Lower lobe of right lung (tissue), 2 donors: ENCODE data around the gene EEPD1. TPM values are rescaled to one million over a fixed set of nuclear protein-coding genes. Genes with fewer than 3 reads are reported as not detected.
"Not testable (repeated sequence)": the region's sequence is repeated elsewhere in the genome, so short reads cannot be mapped to it uniquely, and the experiment has no call there.

Source experiments
- ATAC-seq, 2 donors: fragments of 200-7000 bp; cut with Tn5 transposase; one replicate each; pipeline ENCODE4 v1.9.1; 2020 to 2022; ENCODE audit warnings: mild to moderate bottlenecking in 2 of 2, moderate library complexity in 2 of 2
- DNase-seq: peaks from one replicate; pipeline ENCODE4 v3.0.0-alpha.2; 2020
- H3K27ac ChIP-seq: fragments of 200-600 bp; one replicate; pipeline ENCODE4 v1.8.0; 2022
- H3K27me3 ChIP-seq: fragments of 200-600 bp; one replicate; pipeline ENCODE4 v1.8.0; 2022; ENCODE audit warnings: low read depth
- H3K36me3 ChIP-seq: fragments of 200-600 bp; one replicate; pipeline ENCODE4 v1.8.0; 2022; ENCODE audit warnings: mild to moderate bottlenecking
- H3K4me1 ChIP-seq: fragments of 200-600 bp; one replicate; pipeline ENCODE4 v1.8.0; 2022
- H3K4me3 ChIP-seq: fragments of 200-600 bp; one replicate; pipeline ENCODE4 v1.8.0; 2022; ENCODE audit warnings: mild to moderate bottlenecking
- H3K9me3 ChIP-seq: fragments of 200-600 bp; one replicate; pipeline ENCODE4 v1.8.0; 2022
- intact Hi-C: fragments of 100-400 bp; cut with DNase I; formaldehyde crosslinking; loops from one replicate; pipeline ENCODE4 v1.11.0; 2022
- total RNA-seq: library from RNA; stranded (reverse); fragmentation: NEBNext Ultra II Directional; extraction: Animal tissue kit (Norgen Biotek cat#: 25700); gene quantifications from one replicate; pipeline ENCODE4 v1.2.1, GENCODE V29; 2021
- TF ChIP-seq, protein P1 (sequence below): fragments of 200-600 bp; IDR thresholded peaks from one replicate; pipeline ENCODE4 v1.8.0; 2022; ENCODE audit warnings: antibody characterized with exemption, mild to moderate bottlenecking
- donor health status: DM: no; HTN: yes; CAD: no; lungs with severe emphysema.

Gene EEPD1
- total RNA-seq, 1 donor from 2014 or later, result 7.9 TPM

DNA sequence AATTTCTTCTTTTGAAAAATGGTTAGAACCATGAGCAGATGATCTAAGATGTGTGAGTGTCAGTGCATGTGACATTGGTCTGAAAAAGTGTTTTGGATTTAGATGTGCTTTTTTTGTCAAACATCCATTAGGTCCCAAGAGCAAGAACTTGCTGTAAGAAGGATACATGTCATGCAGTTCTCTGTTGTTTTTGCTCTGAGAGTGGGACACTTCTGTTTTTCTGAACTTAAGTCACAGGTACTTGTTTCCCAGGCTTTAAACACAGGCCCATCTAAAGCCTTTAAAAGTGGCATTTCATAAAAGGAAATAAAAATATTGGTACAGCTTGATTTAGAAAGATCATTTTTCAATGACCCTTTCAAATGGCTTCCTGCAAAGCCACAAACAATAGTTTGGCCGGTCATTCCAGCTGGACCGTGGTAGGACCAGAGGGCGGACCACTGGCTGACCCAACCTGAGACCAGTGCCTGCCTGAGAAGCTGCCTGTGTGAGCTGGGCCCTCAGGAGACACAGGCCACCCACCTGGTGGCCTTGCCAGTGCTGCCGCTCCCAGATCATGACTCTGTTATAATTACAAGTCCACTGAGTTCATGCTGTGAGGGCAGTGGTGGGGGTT is 92.7 kb downstream of the EEPD1 start:
- DNase-seq (no peak), ATAC-seq (no peak)
- Histone ChIP-seq H3K36me3 (no peaks in the 10 kb centered on the region), H3K4me1 (no peaks in the 10 kb centered on the region), H3K27ac (peak overlapping the region; percentile 8), H3K4me3 (no peak overlapping the region), H3K9me3 (no peaks in the 10 kb centered on the region), H3K27me3 (no peaks in the 10 kb centered on the region)
- intact Hi-C loops, result no loop called here
- TF ChIP-seq, protein P1, sequence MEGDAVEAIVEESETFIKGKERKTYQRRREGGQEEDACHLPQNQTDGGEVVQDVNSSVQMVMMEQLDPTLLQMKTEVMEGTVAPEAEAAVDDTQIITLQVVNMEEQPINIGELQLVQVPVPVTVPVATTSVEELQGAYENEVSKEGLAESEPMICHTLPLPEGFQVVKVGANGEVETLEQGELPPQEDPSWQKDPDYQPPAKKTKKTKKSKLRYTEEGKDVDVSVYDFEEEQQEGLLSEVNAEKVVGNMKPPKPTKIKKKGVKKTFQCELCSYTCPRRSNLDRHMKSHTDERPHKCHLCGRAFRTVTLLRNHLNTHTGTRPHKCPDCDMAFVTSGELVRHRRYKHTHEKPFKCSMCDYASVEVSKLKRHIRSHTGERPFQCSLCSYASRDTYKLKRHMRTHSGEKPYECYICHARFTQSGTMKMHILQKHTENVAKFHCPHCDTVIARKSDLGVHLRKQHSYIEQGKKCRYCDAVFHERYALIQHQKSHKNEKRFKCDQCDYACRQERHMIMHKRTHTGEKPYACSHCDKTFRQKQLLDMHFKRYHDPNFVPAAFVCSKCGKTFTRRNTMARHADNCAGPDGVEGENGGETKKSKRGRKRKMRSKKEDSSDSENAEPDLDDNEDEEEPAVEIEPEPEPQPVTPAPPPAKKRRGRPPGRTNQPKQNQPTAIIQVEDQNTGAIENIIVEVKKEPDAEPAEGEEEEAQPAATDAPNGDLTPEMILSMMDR, result no peak

DNA sequence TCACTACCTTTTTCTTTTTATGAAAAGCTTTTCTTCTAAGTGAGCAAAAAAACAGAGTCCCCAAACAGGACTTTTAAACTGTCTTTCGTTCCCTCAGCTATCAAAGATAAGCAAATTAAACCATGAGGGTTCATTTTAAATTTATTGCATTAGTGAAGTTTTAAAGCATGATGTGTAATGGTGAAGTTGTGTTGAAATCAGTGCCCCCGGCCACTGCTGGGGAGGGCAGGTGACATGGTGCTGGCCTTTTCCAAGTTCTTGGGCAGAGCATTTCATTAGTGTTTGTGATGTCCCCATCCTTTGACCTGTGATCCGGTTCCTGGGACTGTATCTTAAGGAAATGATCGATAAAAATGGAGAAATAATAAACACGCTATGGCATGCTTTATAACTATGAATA is 96.0 kb downstream of the EEPD1 start:
- Histone ChIP-seq H3K27me3 (no peaks in the 10 kb centered on the region), H3K36me3 (no peaks in the 10 kb centered on the region), H3K27ac (no peak overlapping the region), H3K9me3 (peaks cover 6% of the 10 kb centered on the region), H3K4me3 (no peak overlapping the region), H3K4me1 (no peaks in the 10 kb centered on the region)
- no peak for DNase-seq
- no peak for ATAC-seq
- TF ChIP-seq, protein P1, result no peak
- intact Hi-C loops, result no loop called here

DNA sequence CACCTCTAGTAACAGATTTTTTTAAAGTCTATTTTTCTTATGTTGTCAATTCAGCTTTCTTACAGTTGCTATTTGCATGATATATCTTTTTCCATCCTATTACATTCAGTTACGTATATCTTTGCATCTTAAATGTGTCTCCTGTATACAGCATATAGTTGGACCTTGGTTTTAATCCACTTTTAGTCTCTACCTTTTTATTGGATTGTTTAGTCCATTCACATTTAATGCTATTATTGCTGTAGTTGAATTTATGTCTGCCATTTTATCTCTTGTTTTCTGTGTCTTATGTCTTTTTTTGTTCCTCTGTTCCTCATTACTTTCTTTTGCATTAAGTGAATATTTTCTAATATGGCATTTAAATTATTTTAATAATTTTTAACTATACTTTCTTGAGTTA is 100.6 kb downstream of the EEPD1 start:
- DNase-seq (no peak), ATAC-seq (no peak)
- no peak overlapping the region for H3K4me3 ChIP-seq
- H3K27me3 ChIP-seq, result no peaks in the 10 kb centered on the region
- no peaks in the 10 kb centered on the region for H3K36me3 ChIP-seq
- intact Hi-C loops, result no loop called here
- H3K9me3 ChIP-seq, result peaks cover 9% of the 10 kb centered on the region
- peaks cover 8% of the 10 kb centered on the region for H3K4me1 ChIP-seq
- H3K27ac ChIP-seq, result no peak overlapping the region
- TF ChIP-seq, protein P1, result no peak

DNA sequence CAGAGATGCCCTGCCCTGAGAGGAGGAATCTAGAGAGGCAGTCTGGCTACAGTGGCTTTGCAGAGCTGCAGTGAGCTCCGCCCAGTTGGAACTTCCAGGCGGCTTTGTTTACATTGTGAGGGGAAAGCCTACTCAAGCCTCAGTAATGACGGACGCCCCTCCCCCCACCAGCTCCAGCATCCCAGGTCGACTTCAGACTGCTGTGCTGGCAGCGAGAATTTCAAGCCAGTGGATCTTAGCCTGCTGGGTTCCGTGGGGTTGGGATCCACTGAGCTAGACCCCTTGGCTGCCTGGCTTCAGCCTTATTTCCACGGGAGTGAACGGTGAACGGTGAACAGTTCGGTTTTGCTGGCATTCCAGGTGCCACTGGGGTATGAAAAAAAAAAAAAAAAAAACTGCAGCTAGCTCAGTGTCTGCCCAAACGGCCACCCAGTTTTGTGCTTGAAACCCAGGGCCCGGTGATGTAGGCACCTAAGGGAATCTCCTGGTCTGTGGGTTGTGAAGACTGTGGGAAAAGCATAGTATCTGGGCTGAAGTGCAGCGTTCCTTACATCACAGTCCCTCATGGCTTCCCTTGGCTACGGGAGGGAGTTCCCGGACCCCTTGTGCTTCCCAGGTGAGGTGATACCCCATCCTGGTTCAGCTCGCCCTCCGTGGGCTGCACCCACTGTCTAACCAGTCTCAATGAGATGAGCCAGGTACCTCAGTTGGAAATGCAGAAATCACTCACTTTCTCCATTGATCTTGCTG is 105.6 kb downstream of the EEPD1 start:
- H3K4me1 ChIP-seq, result peaks cover 35% of the 10 kb centered on the region
- H3K36me3 ChIP-seq, H3K27me3 ChIP-seq, intact Hi-C loops, H3K4me3 ChIP-seq, H3K9me3 ChIP-seq, H3K27ac ChIP-seq: not testable (repeated sequence)
- DNase-seq, result peak; percentile 88
- ATAC-seq, result peak; percentile 82 to 91

DNA sequence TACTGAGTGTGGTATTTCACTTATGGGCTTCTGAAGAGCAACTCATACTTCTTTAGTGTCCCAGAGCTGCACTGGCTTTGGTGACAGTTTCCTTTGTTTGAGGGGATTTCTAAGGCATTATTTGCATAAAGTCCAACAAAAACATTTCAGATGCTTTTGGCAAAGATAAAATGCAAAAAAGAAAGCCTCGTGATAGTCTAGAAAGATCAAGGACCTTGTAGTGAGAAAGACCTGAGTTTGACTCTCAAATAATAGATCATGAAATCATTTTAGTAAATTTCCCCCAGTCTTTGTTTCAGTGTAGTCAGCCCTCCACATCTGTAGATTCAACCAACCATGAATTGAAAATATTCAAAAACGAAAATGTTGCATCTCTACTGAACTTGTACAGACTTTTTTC is 107.4 kb downstream of the EEPD1 start:
- no peak for ATAC-seq
- Histone ChIP-seq H3K27me3 (no peaks in the 10 kb centered on the region), H3K36me3 (no peaks in the 10 kb centered on the region), H3K27ac (no peak overlapping the region), H3K4me3 (no peak overlapping the region), H3K4me1 (peaks cover 52% of the 10 kb centered on the region), H3K9me3 (peaks cover 3% of the 10 kb centered on the region)
- TF ChIP-seq, protein P1, result no peak
- intact Hi-C loops, result no loop called here
- DNase-seq, result no peak

DNA sequence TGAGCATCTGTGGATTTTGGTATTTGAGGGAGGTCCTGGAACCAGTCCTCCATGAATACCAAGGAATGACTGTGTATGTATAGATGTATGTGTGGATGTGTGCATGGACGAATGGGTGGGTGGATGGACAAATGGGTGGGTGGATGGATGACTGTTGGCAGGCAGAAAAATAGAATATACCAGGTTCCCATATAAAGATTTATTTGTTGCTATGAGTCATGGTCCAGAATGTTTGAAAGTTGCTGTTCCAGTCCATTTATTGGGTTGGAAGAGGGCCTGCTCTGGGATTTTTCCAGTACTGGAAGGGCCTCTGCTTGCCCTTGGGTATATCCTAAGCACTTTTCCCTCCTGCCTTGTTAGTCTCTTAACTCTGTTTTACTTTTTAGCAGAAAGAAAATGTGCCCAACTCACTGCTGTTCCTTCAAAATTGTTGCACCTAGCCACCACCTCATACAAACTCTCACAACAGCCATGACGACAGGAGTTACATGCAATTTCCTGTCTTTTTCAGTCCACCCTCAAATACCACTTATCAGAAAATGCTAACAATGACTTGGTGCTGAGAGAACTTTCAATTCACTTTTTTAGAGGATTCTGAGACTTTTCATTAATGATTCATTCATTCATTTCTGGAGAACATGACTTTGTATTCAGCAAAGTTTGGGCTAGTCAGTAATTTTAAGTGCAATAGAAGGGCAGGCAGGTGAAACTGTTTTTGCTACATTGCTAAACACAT is 108.1 kb downstream of the EEPD1 start:
- no peaks in the 10 kb centered on the region for H3K36me3 ChIP-seq
- no peak overlapping the region for H3K4me3 ChIP-seq
- H3K4me1 ChIP-seq, result peaks cover 58% of the 10 kb centered on the region
- no peak for DNase-seq
- no peaks in the 10 kb centered on the region for H3K27me3 ChIP-seq
- H3K9me3 ChIP-seq, result no peaks in the 10 kb centered on the region
- ATAC-seq, result no peak
- H3K27ac ChIP-seq, result no peak overlapping the region
- intact Hi-C loops, result no loop called here
- TF ChIP-seq, protein P1, result no peak
